ENCODE results near the gene AGPAT1. TPM values are rescaled to one million over a fixed set of nuclear protein-coding genes. Genes with fewer than 3 reads are reported as not detected.
A peak's percentile ranks its signal among the peaks of the same experiment; 100 is the strongest.

The AGPAT1 gene
- polyA plus RNA-seq, 3 donors from 2014 or later: 14.9 to 24.3 (median 17.2) TPM

- Mint-ChIP-seq H3K4me1 (no peaks in the 10 kb centered on the region), H3K36me3 (no peaks in the 10 kb centered on the region), H3K9me3 (no peaks in the 10 kb centered on the region), H3K27ac (no peak overlapping the region), H3K27me3 (ENCODE audit: low read depth in 3 of 3) (peaks cover 2 to 4% (median 3%) of the 10 kb centered on the region in 3 donors), H3K4me3 (no peak overlapping the region)
- DNase-seq: no peak
Observed at GRCh38 chr6:32139590-32139989, 36.3 kb downstream of the AGPAT1 start.

- H3K27ac Mint-ChIP-seq: no peak overlapping the region
- DNase-seq: no peak
- H3K4me1 Mint-ChIP-seq: no peaks in the 10 kb centered on the region
- peaks cover 2 to 4% (median 3%) of the 10 kb centered on the region in 3 donors for H3K27me3 Mint-ChIP-seq (ENCODE audit: low read depth in 3 of 3)
- H3K36me3 Mint-ChIP-seq: no peaks in the 10 kb centered on the region
- no peaks in the 10 kb centered on the region for H3K9me3 Mint-ChIP-seq
- no peak overlapping the region for H3K4me3 Mint-ChIP-seq
Observed at GRCh38 chr6:32137454-32137853, 38.4 kb downstream of the AGPAT1 start.

- Mint-ChIP-seq H3K27ac (no peak overlapping the region), H3K4me1 (peaks cover 16 to 18% of the 10 kb centered on the region in 2 donors), H3K9me3 (no peaks in the 10 kb centered on the region), H3K4me3 (no peak overlapping the region), H3K36me3 (no peaks in the 10 kb centered on the region), H3K27me3 (ENCODE audit: low read depth in 3 of 3) (peaks cover 0 to 7% (median 0%) of the 10 kb centered on the region in 3 donors)
- DNase-seq: no peak
Observed at GRCh38 chr6:32133786-32134185, 42.1 kb downstream of the AGPAT1 start.

- peaks cover 33 to 34% of the 10 kb centered on the region in 2 donors for H3K4me1 Mint-ChIP-seq
- peak overlapping the region in 1 of 6 donors; percentile 7 for H3K27ac Mint-ChIP-seq
- peak overlapping the region in 2 of 5 donors; percentile 2 to 35 for H3K4me3 Mint-ChIP-seq
- no peaks in the 10 kb centered on the region for H3K9me3 Mint-ChIP-seq
- no peak for DNase-seq
- H3K36me3 Mint-ChIP-seq: no peaks in the 10 kb centered on the region
- peaks cover 0 to 7% (median 3%) of the 10 kb centered on the region in 3 donors for H3K27me3 Mint-ChIP-seq (ENCODE audit: low read depth in 3 of 3)
Observed at GRCh38 chr6:32132110-32132509, 43.8 kb downstream of the AGPAT1 start.

GRCh38 chr6:32131439-32131948, 44.4 kb downstream of the AGPAT1 start:
- no peaks in the 10 kb centered on the region for H3K9me3 Mint-ChIP-seq
- H3K27me3 Mint-ChIP-seq (ENCODE audit: low read depth in 3 of 3): peaks cover 0 to 10% (median 3%) of the 10 kb centered on the region in 3 donors
- H3K36me3 Mint-ChIP-seq: no peaks in the 10 kb centered on the region
- peak overlapping the region in 2 of 6 donors; percentile 7 to 69 for H3K27ac Mint-ChIP-seq
- peak overlapping the region; percentile 1 to 68 (median 59) for H3K4me3 Mint-ChIP-seq
- peaks cover 39 to 41% of the 10 kb centered on the region in 2 donors for H3K4me1 Mint-ChIP-seq
- no peak for DNase-seq

GRCh38 chr6:32129297-32130088, 46.4 kb downstream of the AGPAT1 start:
- Mint-ChIP-seq H3K4me3 (peak overlapping the region; percentile 91 to 99 (median 96)), H3K36me3 (peaks cover 1 to 8% (median 5%) of the 10 kb centered on the region in 3 donors), H3K9me3 (no peaks in the 10 kb centered on the region), H3K27ac (peak overlapping the region; percentile 88 to 98 (median 96)), H3K27me3 (ENCODE audit: low read depth in 3 of 3) (peaks cover 0 to 10% (median 3%) of the 10 kb centered on the region in 3 donors), H3K4me1 (peaks cover 45 to 51% of the 10 kb centered on the region in 2 donors)
- no peak for DNase-seq

GRCh38 chr6:32128751-32129296, 47.1 kb downstream of the AGPAT1 start:
- Mint-ChIP-seq H3K4me1 (peaks cover 50 to 58% of the 10 kb centered on the region in 2 donors), H3K4me3 (peak overlapping the region; percentile 97 to 99 (median 98)), H3K36me3 (peaks cover 6 to 14% (median 11%) of the 10 kb centered on the region in 3 donors), H3K9me3 (no peaks in the 10 kb centered on the region), H3K27me3 (ENCODE audit: low read depth in 3 of 3) (peaks cover 0 to 10% (median 3%) of the 10 kb centered on the region in 3 donors), H3K27ac (peak overlapping the region; percentile 90 to 99 (median 98))
- no peak for DNase-seq

- Mint-ChIP-seq H3K4me1 (peaks cover 50 to 63% of the 10 kb centered on the region in 2 donors), H3K9me3 (no peaks in the 10 kb centered on the region), H3K27me3 (ENCODE audit: low read depth in 3 of 3) (peaks cover 0 to 10% (median 3%) of the 10 kb centered on the region in 3 donors), H3K36me3 (peaks cover 6 to 14% (median 11%) of the 10 kb centered on the region in 3 donors), H3K4me3 (peak within 1 kb of the TSS; percentile 97 to 99 (median 98)), H3K27ac (peak within 1 kb of the TSS; percentile 90 to 99 (median 98))
- DNase-seq: peak; percentile 96 to 98 (median 97)
Observed at GRCh38 chr6:32127717-32128592, 47.9 kb downstream of the AGPAT1 start, which contains the start of gene ATF6B. ATF6B (minus strand) TSS chr6:32128246; CDS start chr6:32128207, 39 bp downstream.

GRCh38 chr6:32127409-32127716, 48.5 kb downstream of the AGPAT1 start:
- H3K4me1 Mint-ChIP-seq: peaks cover 50 to 63% of the 10 kb centered on the region in 2 donors
- peaks cover 6 to 17% (median 11%) of the 10 kb centered on the region in 3 donors for H3K36me3 Mint-ChIP-seq
- H3K4me3 Mint-ChIP-seq: peak overlapping the region; percentile 97 to 99 (median 98)
- DNase-seq: no peak
- H3K27me3 Mint-ChIP-seq (ENCODE audit: low read depth in 3 of 3): peaks cover 0 to 10% (median 3%) of the 10 kb centered on the region in 3 donors
- peak overlapping the region; percentile 90 to 99 (median 98) for H3K27ac Mint-ChIP-seq
- no peaks in the 10 kb centered on the region for H3K9me3 Mint-ChIP-seq

- Mint-ChIP-seq H3K4me1 (peaks cover 50 to 63% of the 10 kb centered on the region in 2 donors), H3K27me3 (ENCODE audit: low read depth in 3 of 3) (peaks cover 0 to 10% (median 3%) of the 10 kb centered on the region in 3 donors), H3K4me3 (peak overlapping the region; percentile 97 to 99 (median 98)), H3K36me3 (peaks cover 11 to 21% (median 15%) of the 10 kb centered on the region in 3 donors), H3K9me3 (no peaks in the 10 kb centered on the region), H3K27ac (peak overlapping the region; percentile 90 to 99 (median 98))
- DNase-seq: no peak
Observed at GRCh38 chr6:32126880-32127279, 49.0 kb downstream of the AGPAT1 start.

- H3K27me3 Mint-ChIP-seq (ENCODE audit: low read depth in 3 of 3): peaks cover 0 to 3% (median 3%) of the 10 kb centered on the region in 3 donors
- no peak overlapping the region for H3K4me3 Mint-ChIP-seq
- peaks cover 33 to 54% of the 10 kb centered on the region in 2 donors for H3K4me1 Mint-ChIP-seq
- H3K36me3 Mint-ChIP-seq: peaks cover 20 to 39% (median 23%) of the 10 kb centered on the region in 3 donors
- H3K27ac Mint-ChIP-seq: peak overlapping the region in 2 of 6 donors; percentile 21 to 48
- no peaks in the 10 kb centered on the region for H3K9me3 Mint-ChIP-seq
- DNase-seq: no peak
Observed at GRCh38 chr6:32123681-32124080, 52.2 kb downstream of the AGPAT1 start.

- no peak for DNase-seq
- Mint-ChIP-seq H3K4me3 (no peak overlapping the region), H3K36me3 (peaks cover 20 to 42% (median 23%) of the 10 kb centered on the region in 3 donors), H3K4me1 (peaks cover 6 to 24% of the 10 kb centered on the region in 2 donors), H3K9me3 (no peaks in the 10 kb centered on the region), H3K27ac (no peak overlapping the region), H3K27me3 (ENCODE audit: low read depth in 3 of 3) (peaks cover 0 to 1% (median 0%) of the 10 kb centered on the region in 3 donors)
Observed at GRCh38 chr6:32120573-32121059, 55.3 kb downstream of the AGPAT1 start.

Measured in immature natural killer cell (primary cell).